SK-N-SH treated with all-trans-retinoic acid at 6 μM for 48 hours (cell line): ENCODE measurements around the gene PPP1R27.
A peak's percentile ranks its signal among the peaks of the same experiment; 100 is the strongest.

Source experiments
- ATAC-seq: fragments of 200-7000 bp; cut with Tn5 transposase; 3 replicates; pipeline ENCODE4 v1.9.1; 2020; ENCODE audit warnings: mild to moderate bottlenecking, moderate library complexity
- ARNTL ChIP-seq: fragments of 450-650 bp; formaldehyde crosslinking; IDR thresholded peaks from 2 replicates; pipeline ENCODE4 v1.5.0; 2020; ENCODE audit warnings: low read depth, mild to moderate bottlenecking, moderate library complexity, borderline replicate concordance
- BACH2 ChIP-seq: fragments of 250-450 bp; sonication (Bioruptor Pico); IDR thresholded peaks from 2 replicates; pipeline ENCODE4 v1.9.0; 2021; ENCODE audit warnings: mild to moderate bottlenecking, borderline replicate concordance
- CSDC2 ChIP-seq: fragments of 250-450 bp; sonication (Bioruptor Pico); IDR thresholded peaks from 2 replicates; pipeline ENCODE4 v1.5.0; 2020; ENCODE audit warnings: mild to moderate bottlenecking, moderate library complexity
- ESRRG ChIP-seq: fragments of 250-450 bp; sonication (Bioruptor Pico); IDR thresholded peaks from 2 replicates; pipeline ENCODE4 v1.6.1; 2021; ENCODE audit warnings: mild to moderate bottlenecking
- GLIS3 ChIP-seq: fragments of 250-450 bp; sonication (Bioruptor Pico); IDR thresholded peaks from 2 replicates; pipeline ENCODE4 v1.5.0; 2020; ENCODE audit warnings: mild to moderate bottlenecking, moderate library complexity
- OSR1 ChIP-seq: fragments of 250-450 bp; sonication (Bioruptor Pico); IDR thresholded peaks from 2 replicates; pipeline ENCODE4 v1.8.0; 2022; ENCODE audit warnings: moderate library complexity, mild to moderate bottlenecking, inconsistent platforms
- PPARA ChIP-seq: fragments of 250-450 bp; sonication (Bioruptor Pico); IDR thresholded peaks from 2 replicates; pipeline ENCODE4 v1.5.0; 2020; ENCODE audit warnings: mild to moderate bottlenecking, borderline replicate concordance
- RARB ChIP-seq: fragments of 250-450 bp; sonication (Bioruptor Pico); IDR thresholded peaks from 2 replicates; pipeline ENCODE4 v1.8.0; 2021; ENCODE audit warnings: mild to moderate bottlenecking, moderate library complexity
- SNAI2 ChIP-seq: fragments of 250-450 bp; sonication (Bioruptor Pico); IDR thresholded peaks from 2 replicates; pipeline ENCODE4 v1.5.0; 2020; ENCODE audit warnings: mild to moderate bottlenecking, moderate library complexity
- TCF4 ChIP-seq: fragments of 250-450 bp; sonication (Bioruptor Pico); IDR thresholded peaks from 2 replicates; pipeline ENCODE4 v1.8.0; 2021; ENCODE audit warnings: mild to moderate bottlenecking, moderate library complexity, borderline replicate concordance
- TOX ChIP-seq: fragments of 250-450 bp; sonication (Bioruptor Pico); IDR thresholded peaks from 2 replicates; pipeline ENCODE4 v1.8.0; 2021; ENCODE audit warnings: mild to moderate bottlenecking, moderate library complexity, borderline replicate concordance
- TSHZ2 ChIP-seq: fragments of 250-450 bp; sonication (Bioruptor Pico); IDR thresholded peaks from 2 replicates; pipeline ENCODE4 v1.5.0; 2020; ENCODE audit warnings: mild to moderate bottlenecking, moderate library complexity
- ZC3H10 ChIP-seq: fragments of 250-450 bp; sonication (Bioruptor Pico); IDR thresholded peaks from 2 replicates; pipeline ENCODE4 v1.5.1; 2021; ENCODE audit warnings: mild to moderate bottlenecking, moderate library complexity
- ZFP3 ChIP-seq: fragments of 250-450 bp; sonication (Bioruptor Pico); IDR thresholded peaks from 2 replicates; pipeline ENCODE4 v1.5.0; 2020; ENCODE audit warnings: mild to moderate bottlenecking, moderate library complexity
- ZFP30 ChIP-seq: fragments of 450-650 bp; formaldehyde crosslinking; IDR thresholded peaks from 2 replicates; pipeline ENCODE4 v1.5.0; 2022; ENCODE audit warnings: mild to moderate bottlenecking, moderate library complexity
- ZNF565 ChIP-seq: fragments of 450-650 bp; formaldehyde crosslinking; conservative IDR thresholded peaks from 2 replicates; pipeline ENCODE4 v1.5.0; 2020; ENCODE audit warnings: low read depth, mild to moderate bottlenecking, moderate library complexity
- ZNF70 ChIP-seq: fragments of 450-650 bp; formaldehyde crosslinking; IDR thresholded peaks from 2 replicates; pipeline ENCODE4 v1.5.0; 2020; ENCODE audit warnings: mild to moderate bottlenecking, moderate library complexity
- ZNF8 ChIP-seq: fragments of 450-650 bp; formaldehyde crosslinking; IDR thresholded peaks from 2 replicates; pipeline ENCODE4 v1.5.0; 2020; ENCODE audit warnings: mild to moderate bottlenecking, moderate library complexity
- TF ChIP-seq, protein P1 (sequence below): fragments of 250-450 bp; sonication (Bioruptor Pico); IDR thresholded peaks from 2 replicates; pipeline ENCODE4 v1.8.0; 2021; ENCODE audit warnings: low read depth, mild to moderate bottlenecking, moderate library complexity, borderline replicate concordance
- TF ChIP-seq, protein P2 (sequence below): fragments of 250-450 bp; sonication (Bioruptor Pico); IDR thresholded peaks from 2 replicates; pipeline ENCODE4 v1.5.1; 2020; ENCODE audit warnings: low read depth, mild to moderate bottlenecking, moderate library complexity
- TF ChIP-seq, protein P3 (sequence below): fragments of 250-450 bp; sonication (Bioruptor Pico); IDR thresholded peaks from 2 replicates; pipeline ENCODE4 v1.5.1; 2021; ENCODE audit warnings: mild to moderate bottlenecking, moderate library complexity

The PPP1R27 gene

GRCh38 chr17:81878294-81878693 is 43.4 kb upstream of the PPP1R27 start:
- TF ChIP-seq ZNF70 (CRISPR knock-in tag) (no peak), PPARA (no peak), ZNF8 (CRISPR knock-in tag) (no peak), SNAI2 (CRISPR knock-in tag) (no peak)
- ATAC-seq = no peak

DNA sequence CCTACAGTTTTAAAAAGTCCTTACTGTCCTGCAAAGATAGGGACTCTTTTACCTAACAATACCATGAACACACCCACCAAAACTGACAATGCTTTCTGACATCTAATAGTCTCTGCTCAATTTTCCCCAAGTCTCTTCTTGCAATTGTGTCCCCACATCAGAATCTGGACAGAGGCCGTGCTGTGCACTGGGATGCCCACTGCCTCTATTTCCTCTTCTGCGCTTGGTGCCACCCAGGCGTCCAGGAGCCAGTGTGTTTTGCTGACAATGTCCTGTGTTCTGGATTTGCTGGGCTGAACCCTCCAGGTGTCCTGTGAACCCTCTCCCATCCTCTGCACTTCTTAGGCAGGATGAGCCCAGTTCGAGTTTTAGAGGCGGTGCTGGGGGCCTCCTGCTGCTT is 42.7 kb upstream of the PPP1R27 start:
- no peak for ATAC-seq
- no peak for TF ChIP-seq ZFP3
- TF ChIP-seq, protein P1, sequence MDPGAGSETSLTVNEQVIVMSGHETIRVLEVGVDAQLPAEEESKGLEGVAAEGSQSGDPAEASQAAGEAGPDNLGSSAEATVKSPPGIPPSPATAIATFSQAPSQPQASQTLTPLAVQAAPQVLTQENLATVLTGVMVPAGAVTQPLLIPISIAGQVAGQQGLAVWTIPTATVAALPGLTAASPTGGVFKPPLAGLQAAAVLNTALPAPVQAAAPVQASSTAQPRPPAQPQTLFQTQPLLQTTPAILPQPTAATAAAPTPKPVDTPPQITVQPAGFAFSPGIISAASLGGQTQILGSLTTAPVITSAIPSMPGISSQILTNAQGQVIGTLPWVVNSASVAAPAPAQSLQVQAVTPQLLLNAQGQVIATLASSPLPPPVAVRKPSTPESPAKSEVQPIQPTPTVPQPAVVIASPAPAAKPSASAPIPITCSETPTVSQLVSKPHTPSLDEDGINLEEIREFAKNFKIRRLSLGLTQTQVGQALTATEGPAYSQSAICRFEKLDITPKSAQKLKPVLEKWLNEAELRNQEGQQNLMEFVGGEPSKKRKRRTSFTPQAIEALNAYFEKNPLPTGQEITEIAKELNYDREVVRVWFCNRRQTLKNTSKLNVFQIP (CRISPR knock-in tag) = no peak
- TF ChIP-seq, protein P2, sequence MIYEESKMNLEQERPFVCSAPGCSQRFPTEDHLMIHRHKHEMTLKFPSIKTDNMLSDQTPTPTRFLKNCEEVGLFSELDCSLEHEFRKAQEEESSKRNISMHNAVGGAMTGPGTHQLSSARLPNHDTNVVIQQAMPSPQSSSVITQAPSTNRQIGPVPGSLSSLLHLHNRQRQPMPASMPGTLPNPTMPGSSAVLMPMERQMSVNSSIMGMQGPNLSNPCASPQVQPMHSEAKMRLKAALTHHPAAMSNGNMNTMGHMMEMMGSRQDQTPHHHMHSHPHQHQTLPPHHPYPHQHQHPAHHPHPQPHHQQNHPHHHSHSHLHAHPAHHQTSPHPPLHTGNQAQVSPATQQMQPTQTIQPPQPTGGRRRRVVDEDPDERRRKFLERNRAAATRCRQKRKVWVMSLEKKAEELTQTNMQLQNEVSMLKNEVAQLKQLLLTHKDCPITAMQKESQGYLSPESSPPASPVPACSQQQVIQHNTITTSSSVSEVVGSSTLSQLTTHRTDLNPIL (CRISPR knock-in tag) = no peak
- no peak for TF ChIP-seq BACH2 (CRISPR knock-in tag)
- no peak for TF ChIP-seq ZNF565 (CRISPR knock-in tag)

DNA sequence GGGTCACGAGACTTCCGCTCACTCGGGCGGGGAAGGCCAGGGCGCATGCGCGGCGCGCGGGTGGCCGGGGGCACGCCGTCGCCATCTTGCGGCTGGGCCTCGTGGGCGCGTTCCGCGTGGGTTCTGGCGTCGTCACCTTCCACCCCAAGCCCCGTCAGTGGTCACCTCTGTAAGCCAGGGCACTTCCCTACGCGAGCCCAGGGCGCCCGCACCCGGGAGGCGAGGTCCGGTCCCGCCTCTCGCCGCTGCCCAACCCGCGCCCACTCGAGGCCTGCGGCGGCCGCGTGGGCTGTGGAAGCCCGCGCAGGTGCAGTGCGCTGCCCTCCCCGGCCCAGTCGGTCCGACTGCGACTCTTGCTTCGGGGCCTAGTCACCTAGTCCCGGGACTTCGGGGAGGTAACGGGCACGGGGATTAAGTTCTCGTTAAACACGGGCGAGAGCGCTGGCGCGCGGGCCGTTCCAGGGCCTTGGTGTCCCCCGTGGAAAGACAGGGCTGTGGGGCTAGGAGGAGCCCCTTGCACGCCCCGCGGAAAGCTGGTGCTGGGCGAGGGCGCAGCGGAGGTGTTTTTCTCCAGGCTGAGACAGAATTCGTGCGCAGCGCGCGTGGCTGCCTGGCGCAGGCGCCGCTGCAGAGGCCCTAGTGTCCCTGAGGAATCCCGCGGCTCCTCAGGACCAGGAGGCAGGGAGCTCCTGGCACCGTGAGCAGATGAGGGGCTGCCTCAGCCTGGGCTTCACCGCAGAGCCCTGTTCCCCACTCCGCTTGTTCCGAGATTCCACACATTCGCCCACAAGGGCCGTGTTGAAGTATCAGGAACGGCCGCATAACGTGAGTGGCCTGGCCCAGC is 36.8 kb upstream of the PPP1R27 start:
- TF ChIP-seq TSHZ2 (CRISPR knock-in tag) = peak; percentile 92
- TF ChIP-seq GLIS3 = peak; percentile 27
- TF ChIP-seq, protein P2 (CRISPR knock-in tag) = no peak
- peak; percentile 94 for TF ChIP-seq CSDC2 (CRISPR knock-in tag)
- TF ChIP-seq TCF4 = no peak
- no peak for TF ChIP-seq ZNF70 (CRISPR knock-in tag)
- peak; percentile 25; the same call in 1 of the 2 replicates for TF ChIP-seq SNAI2 (CRISPR knock-in tag)
- TF ChIP-seq ZFP30 = 0 out of 2 replicates have a peak, but pooled peaks have one; percentile 32
- 0 out of 2 replicates have a peak, but pooled peaks have one; percentile 21 for TF ChIP-seq ZNF565 (CRISPR knock-in tag)
- TF ChIP-seq OSR1 (CRISPR knock-in tag) = 0 out of 2 replicates have a peak, but pooled peaks have one; percentile 67
- TF ChIP-seq ZFP3 = peak; percentile 84
- peak; percentile 11 for ATAC-seq

DNA sequence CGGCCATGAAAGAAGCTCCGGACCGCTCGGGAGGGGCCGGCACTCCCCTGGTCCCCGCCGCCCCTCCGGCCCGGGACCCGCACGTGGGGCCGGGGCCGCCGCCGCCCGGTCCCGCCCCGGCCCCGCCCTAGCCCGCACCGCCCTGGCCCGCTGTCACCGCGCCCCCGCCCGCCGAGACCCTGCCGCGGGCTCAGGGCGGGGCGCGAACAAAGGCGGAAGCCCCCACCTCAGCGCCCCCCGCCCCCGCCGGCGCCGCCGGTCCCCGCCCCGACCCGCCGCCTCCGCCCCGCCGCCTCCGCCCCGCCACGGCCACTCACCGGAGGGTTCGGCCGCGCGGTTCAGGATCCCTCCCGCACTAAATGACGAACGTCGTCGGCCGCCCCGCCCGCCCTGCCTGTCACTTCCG is 36.1 kb upstream of the PPP1R27 start, which contains the start of gene ARHGDIA:
TSS of gene ARHGDIA (minus strand) at position 357 of the 406 bp plus-strand sequence. CDS start 1,407 bp downstream, outside the sequence.
- ATAC-seq = peak; percentile 1; the same call in 2 of the 3 replicates
- no peak for TF ChIP-seq ESRRG (CRISPR knock-in tag)
- no peak for TF ChIP-seq ZC3H10
- TF ChIP-seq GLIS3 = no peak
- no peak for TF ChIP-seq SNAI2 (CRISPR knock-in tag)
- TF ChIP-seq, protein P1 (CRISPR knock-in tag) = no peak
- TF ChIP-seq, protein P3, sequence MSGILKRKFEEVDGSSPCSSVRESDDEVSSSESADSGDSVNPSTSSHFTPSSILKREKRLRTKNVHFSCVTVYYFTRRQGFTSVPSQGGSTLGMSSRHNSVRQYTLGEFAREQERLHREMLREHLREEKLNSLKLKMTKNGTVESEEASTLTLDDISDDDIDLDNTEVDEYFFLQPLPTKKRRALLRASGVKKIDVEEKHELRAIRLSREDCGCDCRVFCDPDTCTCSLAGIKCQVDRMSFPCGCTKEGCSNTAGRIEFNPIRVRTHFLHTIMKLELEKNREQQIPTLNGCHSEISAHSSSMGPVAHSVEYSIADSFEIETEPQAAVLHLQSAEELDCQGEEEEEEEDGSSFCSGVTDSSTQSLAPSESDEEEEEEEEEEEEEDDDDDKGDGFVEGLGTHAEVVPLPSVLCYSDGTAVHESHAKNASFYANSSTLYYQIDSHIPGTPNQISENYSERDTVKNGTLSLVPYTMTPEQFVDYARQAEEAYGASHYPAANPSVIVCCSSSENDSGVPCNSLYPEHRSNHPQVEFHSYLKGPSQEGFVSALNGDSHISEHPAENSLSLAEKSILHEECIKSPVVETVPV (CRISPR knock-in tag) = no peak
- no peak for TF ChIP-seq ARNTL (CRISPR knock-in tag)
- no peak for TF ChIP-seq RARB (CRISPR knock-in tag)
- TF ChIP-seq ZNF8 (CRISPR knock-in tag) = no peak
- TF ChIP-seq, protein P2 (CRISPR knock-in tag) = no peak
- no peak for TF ChIP-seq CSDC2 (CRISPR knock-in tag)
- no peak for TF ChIP-seq ZFP30
- no peak for TF ChIP-seq TCF4
- TF ChIP-seq TOX (CRISPR knock-in tag) = no peak
